C1 segment of cervical spinal cord (tissue), 14 donors: ENCODE results near the gene MAP1LC3B.
A peak's percentile ranks its signal among the peaks of the same experiment; 100 is the strongest.
"Not testable (repeated sequence)": the region's sequence is repeated elsewhere in the genome, so short reads cannot be mapped to it uniquely, and the experiment has no call there.

ENCODE experiments used
- DNase-seq, 14 donors: peaks; one replicate each; lab custom pipeline; 2025; lab: John Stamatoyannopoulos, UW

Gene MAP1LC3B

GRCh38 chr16:87380881-87381280 is 11.3 kb upstream of the MAP1LC3B start:
- DNase-seq = no peak

- no peak for DNase-seq
Measured at GRCh38 chr16:87382023-87382785, 9.9 kb upstream of the MAP1LC3B start.

- peak; percentile 64 to 98 (median 86) for DNase-seq
Measured at GRCh38 chr16:87383505-87384161, 8.5 kb upstream of the MAP1LC3B start, which contains the start of gene FBXO31. FBXO31 (minus strand) TSS chr16:87383776; CDS start chr16:87383744, 32 bp downstream.

GRCh38 chr16:87384162-87384874 is 7.8 kb upstream of the MAP1LC3B start:
- DNase-seq = peak in 2 of 14 donors; percentile 84 to 91

GRCh38 chr16:87384875-87385167 is 7.3 kb upstream of the MAP1LC3B start:
- not testable (repeated sequence) for DNase-seq

GRCh38 chr16:87387942-87388817 is 4.0 kb upstream of the MAP1LC3B start:
- peak in 13 of 14 donors; percentile 56 to 99 (median 91) for DNase-seq

GRCh38 chr16:87388818-87389134 is 3.4 kb upstream of the MAP1LC3B start:
- DNase-seq = no peak

- DNase-seq = no peak
Measured at GRCh38 chr16:87389245-87389644, 2.9 kb upstream of the MAP1LC3B start.

- not testable (repeated sequence) for DNase-seq
Measured at GRCh38 chr16:87389914-87390313, 2.2 kb upstream of the MAP1LC3B start.

GRCh38 chr16:87390641-87391323 is 1.4 kb upstream of the MAP1LC3B start:
- DNase-seq = no peak

- DNase-seq = peak in 7 of 14 donors; percentile 55 to 81 (median 74)
Measured at GRCh38 chr16:87391324-87391949, 699 bp upstream of the MAP1LC3B start.

- DNase-seq = peak in 7 of 14 donors; percentile 28 to 59 (median 41)
Measured at GRCh38 chr16:87392821-87393679, 914 bp downstream of the MAP1LC3B start.

- no peak for DNase-seq
Measured at GRCh38 chr16:87393680-87394055, 1.5 kb downstream of the MAP1LC3B start.

GRCh38 chr16:87395181-87395842 is 3.2 kb downstream of the MAP1LC3B start:
- DNase-seq = no peak

- DNase-seq = no peak
Measured at GRCh38 chr16:87404764-87405625, 12.9 kb downstream of the MAP1LC3B start.

GRCh38 chr16:87406495-87407088 is 14.5 kb downstream of the MAP1LC3B start:
- no peak for DNase-seq

GRCh38 chr16:87407511-87408112 is 15.5 kb downstream of the MAP1LC3B start:
- DNase-seq = peak in 1 of 14 donors; percentile 29
